Skeletal muscle tissue (tissue), 4 donors: ENCODE data around the gene ZNF513. TPM values are rescaled to one million over a fixed set of nuclear protein-coding genes. Genes with fewer than 3 reads are reported as not detected.
A peak's percentile ranks its signal among the peaks of the same experiment; 100 is the strongest.

Experiments used
- H3K27ac ChIP-seq: one replicate; pipeline ENCODE4 v1.7.0; 2013; ENCODE audit warnings: mild to moderate bottlenecking, low read depth, low read length, inconsistent platforms
- H3K27me3 ChIP-seq, 3 donors: one replicate each; pipeline ENCODE4 v1.7.0; 2013; ENCODE audit warnings: low read length in 3 of 3; ENCODE audit not compliant: control insufficient read depth in 3 of 3, insufficient read depth in 3 of 3
- H3K36me3 ChIP-seq, 3 donors: one replicate each; pipeline ENCODE4 v1.7.0; 2013; ENCODE audit warnings: low read length in 3 of 3; ENCODE audit not compliant: control insufficient read depth in 3 of 3, insufficient read depth in 3 of 3
- H3K4me1 ChIP-seq, 3 donors: one replicate each; pipeline ENCODE4 v1.7.0; 2013; ENCODE audit warnings: low read length in 3 of 3, mild to moderate bottlenecking in 3 of 3; ENCODE audit not compliant: control insufficient read depth in 3 of 3, insufficient read depth in 3 of 3
- H3K4me3 ChIP-seq, 3 donors: one replicate each; pipeline ENCODE4 v1.7.0; 2013; ENCODE audit warnings: low read length in 3 of 3
- H3K9ac ChIP-seq, 3 donors: one replicate each; pipeline ENCODE4 v1.7.0; 2013; ENCODE audit warnings: low read length in 3 of 3, mild to moderate bottlenecking in 3 of 3, moderate library complexity in 2 of 3, low read depth in 1 of 3
- H3K9me3 ChIP-seq, 3 donors: one replicate each; pipeline ENCODE4 v1.7.0; 2013; ENCODE audit warnings: low read length in 3 of 3; ENCODE audit not compliant: control insufficient read depth in 3 of 3
- total RNA-seq: library from RNA; depleted of rRNA; stranded (reverse); fragments of >200 nt; gene quantifications from one replicate; pipeline ENCODE4 v1.2.3, GENCODE V29; 2014
- donor health status: Osteomylitis.

ZNF513 gene
- total RNA-seq, 1 donor from 2014 or later: 7.3 TPM

DNA sequence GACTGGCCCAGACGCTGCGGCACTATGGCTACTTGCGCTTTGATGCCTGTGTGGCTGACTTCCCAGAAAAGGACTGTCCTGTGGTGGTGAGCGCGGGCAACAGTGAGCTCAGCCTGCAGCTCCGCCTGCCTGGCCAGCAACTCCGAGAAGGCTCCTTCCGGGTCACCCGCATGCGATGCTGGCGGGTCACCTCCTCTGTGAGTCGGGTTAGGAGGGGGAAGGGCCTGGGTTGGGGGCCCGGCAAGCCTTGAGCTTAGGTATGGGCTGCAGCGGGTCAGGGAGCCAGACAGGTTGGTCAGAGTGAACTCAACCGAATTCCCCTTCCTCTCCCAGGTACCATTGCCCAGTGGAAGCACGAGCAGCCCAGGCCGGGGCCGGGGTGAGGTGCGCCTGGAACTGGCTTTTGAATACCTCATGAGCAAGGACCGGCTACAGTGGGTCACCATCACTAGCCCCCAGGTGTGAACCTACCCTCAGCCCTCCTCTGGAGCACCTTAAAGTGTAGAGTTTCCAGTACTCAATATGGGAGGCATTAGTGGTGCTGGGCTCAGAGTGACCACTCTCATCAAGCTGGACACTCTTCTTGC lies 4.9 kb downstream of the ZNF513 start:
- H3K27me3 ChIP-seq: no peaks in the 10 kb centered on the region
- H3K9me3 ChIP-seq: no peaks in the 10 kb centered on the region
- peaks cover 54 to 60% (median 54%) of the 10 kb centered on the region in 3 donors for H3K36me3 ChIP-seq
- no peak overlapping the region for H3K27ac ChIP-seq
- no peak overlapping the region for H3K9ac ChIP-seq
- H3K4me1 ChIP-seq: peaks cover 28 to 39% (median 30%) of the 10 kb centered on the region in 3 donors
- no peak overlapping the region for H3K4me3 ChIP-seq

DNA sequence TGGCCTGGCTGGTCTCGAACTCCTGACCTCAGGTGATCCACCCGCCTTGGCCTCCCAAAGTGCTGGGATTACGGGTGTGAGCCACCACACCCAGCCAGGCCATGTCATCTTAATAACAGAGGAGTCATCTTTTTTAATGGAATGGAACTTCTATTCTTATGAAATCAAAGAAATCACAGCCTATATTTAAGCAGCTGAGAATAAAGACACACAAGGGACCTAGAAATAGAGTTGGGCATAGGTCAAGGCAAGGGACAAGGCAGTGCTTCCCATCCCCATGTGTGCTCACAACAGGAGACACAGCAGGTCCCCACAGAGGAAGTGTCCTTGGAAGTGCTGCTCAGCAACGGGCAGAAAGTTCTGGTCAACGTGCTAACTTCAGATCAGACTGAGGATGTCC lies 7.0 kb downstream of the ZNF513 start:
- Histone ChIP-seq H3K27me3 (no peaks in the 10 kb centered on the region), H3K4me3 (no peak overlapping the region), H3K9me3 (no peaks in the 10 kb centered on the region), H3K27ac (no peak overlapping the region), H3K9ac (no peak overlapping the region), H3K36me3 (peaks cover 53 to 64% (median 57%) of the 10 kb centered on the region in 3 donors), H3K4me1 (peaks cover 28 to 43% (median 29%) of the 10 kb centered on the region in 3 donors)

DNA sequence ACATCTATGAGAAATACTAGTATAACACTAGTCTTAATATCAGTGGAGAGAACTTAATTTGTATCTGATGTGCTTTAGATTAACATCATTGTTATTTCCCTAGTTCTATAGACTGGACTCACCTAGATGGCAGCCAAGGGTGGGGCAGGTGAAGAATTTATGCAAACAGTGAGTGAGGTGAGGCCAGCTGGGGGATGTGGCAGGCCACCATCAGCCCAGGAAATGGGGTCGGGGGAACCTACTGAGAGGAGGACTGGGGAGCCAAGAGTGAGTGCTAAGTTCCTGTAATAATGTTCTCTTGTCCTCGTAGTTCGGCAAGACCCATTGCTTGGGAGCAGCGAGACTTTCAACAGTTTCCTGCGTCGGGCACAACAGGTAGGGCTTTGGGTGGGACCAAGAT lies 7.6 kb downstream of the ZNF513 start:
- H3K4me1 ChIP-seq: peaks cover 30 to 40% (median 31%) of the 10 kb centered on the region in 3 donors
- no peak overlapping the region for H3K4me3 ChIP-seq
- H3K27me3 ChIP-seq: no peaks in the 10 kb centered on the region
- H3K36me3 ChIP-seq: peaks cover 51 to 65% (median 58%) of the 10 kb centered on the region in 3 donors
- H3K9ac ChIP-seq: peak overlapping the region in 1 of 3 donors; percentile 33
- no peaks in the 10 kb centered on the region for H3K9me3 ChIP-seq
- no peak overlapping the region for H3K27ac ChIP-seq

DNA sequence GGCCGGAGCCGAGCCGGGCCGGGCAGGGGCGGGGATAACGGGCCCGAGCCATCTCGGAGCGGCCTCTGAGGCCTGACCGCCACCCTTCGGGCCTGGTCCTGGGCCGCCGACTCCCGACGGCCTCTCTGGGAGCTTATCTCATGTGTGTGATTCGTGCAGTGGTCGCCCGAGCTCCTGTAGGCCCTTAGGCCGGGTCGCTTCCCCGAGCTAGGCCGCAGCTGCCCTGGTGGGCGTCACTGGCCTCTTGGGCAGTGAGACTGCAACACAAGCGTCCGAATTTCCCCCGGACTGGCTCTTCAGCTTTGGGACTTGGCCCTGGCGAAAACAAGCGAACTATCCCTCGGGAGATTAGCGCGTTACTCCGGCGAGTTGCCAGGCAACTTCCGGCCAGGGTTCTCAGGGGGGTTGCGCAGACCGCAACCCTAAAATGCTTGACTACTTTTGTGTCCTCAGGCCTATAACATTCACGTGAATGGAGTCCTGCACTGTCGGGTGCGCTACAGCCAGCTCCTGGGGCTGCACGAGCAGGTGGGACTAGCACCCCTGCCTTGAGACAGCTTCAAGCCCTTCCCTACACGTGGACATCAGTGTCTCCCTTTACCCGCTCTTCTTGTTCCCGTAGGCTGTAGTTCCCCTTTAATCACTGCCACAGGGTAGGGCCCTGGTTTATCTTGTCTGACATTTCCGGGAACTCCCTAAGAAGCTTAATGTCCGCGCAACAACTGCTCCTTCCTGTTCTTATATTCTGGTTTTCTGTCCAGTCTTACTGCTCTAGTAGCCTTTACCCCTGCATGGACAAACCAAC lies 9.5 kb downstream of the ZNF513 start:
- Histone ChIP-seq H3K9ac (peak overlapping the region; percentile 95 to 97 (median 96)), H3K36me3 (peaks cover 51 to 64% (median 59%) of the 10 kb centered on the region in 3 donors), H3K27ac (peak overlapping the region; percentile 86), H3K4me1 (peaks cover 30 to 40% (median 31%) of the 10 kb centered on the region in 3 donors), H3K27me3 (no peaks in the 10 kb centered on the region), H3K9me3 (no peaks in the 10 kb centered on the region), H3K4me3 (peak overlapping the region; percentile 87 to 97 (median 96))

DNA sequence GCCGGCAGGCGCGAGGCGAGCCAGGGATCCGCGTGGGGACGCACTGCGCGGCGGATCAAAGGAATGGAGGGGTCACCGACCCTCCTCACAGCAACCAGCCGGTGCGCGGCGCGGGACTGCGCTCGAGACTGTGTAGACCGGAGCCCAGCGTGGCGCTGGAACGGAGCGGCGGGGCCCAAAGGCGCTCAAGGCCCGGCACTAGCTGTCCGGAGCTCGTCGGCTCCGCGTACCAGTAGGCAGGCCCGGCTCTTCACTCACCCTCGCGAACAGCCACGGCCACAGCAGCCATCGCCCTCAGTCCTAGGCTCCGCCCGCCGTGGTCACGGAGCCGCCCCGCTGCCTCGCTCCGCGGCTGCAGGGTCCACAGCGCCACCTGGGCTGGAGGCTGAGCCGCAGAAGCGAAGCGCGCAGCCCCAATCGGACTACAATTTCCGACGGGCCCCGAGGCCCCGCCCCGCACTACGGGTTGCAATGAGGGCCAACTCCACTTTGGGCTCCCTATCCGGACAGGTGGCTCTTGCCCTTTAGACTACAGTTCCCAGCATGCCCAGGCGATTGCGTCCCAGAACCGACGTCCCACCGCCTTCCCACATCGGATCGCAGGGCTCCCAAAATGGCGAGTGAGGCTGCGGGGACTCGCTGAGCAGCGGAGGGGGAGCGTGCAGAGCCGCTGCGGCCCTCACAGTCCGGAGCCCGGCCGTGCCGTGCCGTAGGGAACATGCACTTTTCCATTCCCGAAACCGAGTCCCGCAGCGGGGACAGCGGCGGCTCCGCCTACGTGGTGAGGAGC lies 10.3 kb downstream of the ZNF513 start, which contains the start of the genes EIF2B4 and SNX17:
Gene EIF2B4, minus strand, starts transcription at position 313 of the 790 bp plus-strand sequence. Its CDS starts 24 bp downstream, at position 289.
Gene SNX17, plus strand, starts transcription at position 591 of the 790 bp plus-strand sequence. Its CDS starts 128 bp downstream, at position 719.
- Histone ChIP-seq H3K36me3 (peaks cover 49 to 62% (median 56%) of the 10 kb centered on the region in 3 donors), H3K27ac (peak within 1 kb of the TSS; percentile 93), H3K9me3 (no peaks in the 10 kb centered on the region), H3K4me1 (peaks cover 30 to 40% (median 31%) of the 10 kb centered on the region in 3 donors), H3K9ac (peak within 1 kb of the TSS; percentile 96 to 99 (median 97)), H3K4me3 (peak within 1 kb of the TSS; percentile 97 to 99 (median 98)), H3K27me3 (no peaks in the 10 kb centered on the region)

DNA sequence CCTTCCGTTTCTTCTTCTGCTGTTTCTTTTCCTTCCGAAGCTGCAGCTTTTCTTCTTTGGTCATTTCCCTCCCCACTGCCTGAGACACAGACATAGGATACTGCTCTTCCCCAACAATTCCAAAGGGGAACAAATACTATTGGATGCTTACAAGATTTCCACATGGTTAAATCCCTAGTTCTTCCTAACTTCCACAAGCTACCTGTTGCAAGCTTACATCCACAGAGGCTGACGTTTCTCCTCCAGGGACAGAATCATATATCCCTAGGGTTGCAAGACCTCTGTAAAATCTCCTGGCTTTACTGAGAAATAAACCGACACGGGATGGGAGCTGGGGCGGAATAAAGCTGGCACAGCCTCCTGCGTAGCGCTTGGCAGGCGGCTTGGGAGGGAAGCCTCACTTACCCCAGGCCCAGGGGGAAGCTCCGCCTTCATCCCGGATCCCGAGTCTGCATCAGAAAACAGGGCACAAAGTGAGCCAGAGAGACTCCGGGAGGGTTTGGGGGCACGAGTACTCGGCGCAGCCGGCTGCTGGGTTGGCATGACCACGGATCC lies 11.0 kb downstream of the ZNF513 start:
- Histone ChIP-seq H3K4me1 (peaks cover 30 to 40% (median 31%) of the 10 kb centered on the region in 3 donors), H3K27ac (peak overlapping the region; percentile 93), H3K27me3 (no peaks in the 10 kb centered on the region), H3K4me3 (peak overlapping the region; percentile 90 to 99 (median 98)), H3K9me3 (no peaks in the 10 kb centered on the region), H3K36me3 (peaks cover 46 to 58% (median 53%) of the 10 kb centered on the region in 3 donors), H3K9ac (peak overlapping the region; percentile 96 to 99 (median 97))

DNA sequence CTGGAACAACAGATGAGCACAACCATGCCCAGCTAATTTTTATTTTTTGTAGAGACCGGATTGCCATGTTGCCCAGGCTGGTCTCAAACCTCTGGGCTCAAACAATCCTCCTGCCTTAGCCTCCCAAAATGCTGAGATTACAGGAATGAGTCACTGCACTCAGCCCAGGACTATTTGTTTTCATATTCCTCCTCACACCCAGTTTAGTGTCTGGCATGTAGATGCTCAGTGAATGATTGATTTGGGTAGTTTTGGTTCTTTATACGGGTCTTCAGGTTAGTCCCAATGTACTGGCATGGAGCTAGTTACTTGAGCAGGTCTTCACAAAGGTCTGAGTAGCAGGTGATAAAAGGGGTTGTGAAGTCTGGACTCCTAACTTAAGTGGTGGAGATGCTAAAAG lies 16.6 kb downstream of the ZNF513 start:
- Histone ChIP-seq H3K9me3 (no peaks in the 10 kb centered on the region), H3K36me3 (peaks cover 38 to 47% (median 47%) of the 10 kb centered on the region in 3 donors), H3K4me3 (no peak overlapping the region), H3K27ac (no peak overlapping the region), H3K27me3 (no peaks in the 10 kb centered on the region), H3K4me1 (peaks cover 5 to 6% (median 5%) of the 10 kb centered on the region in 3 donors), H3K9ac (no peak overlapping the region)

DNA sequence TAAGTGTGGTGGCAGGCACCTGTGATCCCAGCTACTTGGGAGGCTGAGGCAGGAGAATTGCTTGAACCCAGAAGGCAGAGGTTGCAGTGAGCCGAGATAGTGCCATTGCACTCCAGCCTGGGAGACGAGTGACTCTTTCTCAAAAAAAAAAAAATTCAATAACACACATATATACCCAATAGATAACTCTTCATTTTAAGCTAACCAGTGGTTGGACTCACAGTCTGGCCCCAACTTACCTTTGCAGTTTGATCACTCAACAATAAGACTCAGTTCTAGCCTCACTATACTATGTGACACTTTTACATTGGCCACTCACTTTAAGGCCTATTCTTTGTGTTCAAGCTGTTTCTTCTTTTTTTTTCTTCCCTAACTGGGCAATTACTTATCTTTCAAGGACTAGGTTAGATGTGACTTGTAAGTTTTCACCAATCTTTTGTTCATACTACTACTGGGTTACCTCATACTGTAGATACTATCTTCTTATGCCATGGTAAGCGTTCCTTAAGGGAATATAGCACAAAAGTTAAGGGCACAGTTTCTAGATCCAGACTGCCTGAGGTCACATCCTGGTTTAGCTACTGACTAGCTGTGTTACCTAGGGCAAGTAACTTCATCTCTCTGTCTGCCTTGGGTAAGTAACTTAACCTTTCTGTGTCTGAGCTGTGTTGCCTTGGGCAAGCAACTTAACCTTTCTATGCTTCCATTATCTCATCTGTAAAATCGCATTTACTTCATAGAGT lies 17.7 kb downstream of the ZNF513 start:
- peaks cover 4 to 7% (median 5%) of the 10 kb centered on the region in 3 donors for H3K4me1 ChIP-seq
- no peak overlapping the region for H3K27ac ChIP-seq
- no peaks in the 10 kb centered on the region for H3K27me3 ChIP-seq
- H3K4me3 ChIP-seq: no peak overlapping the region
- no peaks in the 10 kb centered on the region for H3K9me3 ChIP-seq
- H3K36me3 ChIP-seq: peaks cover 34 to 37% (median 36%) of the 10 kb centered on the region in 3 donors
- H3K9ac ChIP-seq: no peak overlapping the region
